Karpas-422 (cell line): ENCODE data around the gene ZNF281. TPM values are rescaled to one million over a fixed set of nuclear protein-coding genes. Genes with fewer than 3 reads are reported as not detected.
A peak's percentile ranks its signal among the peaks of the same experiment; 100 is the strongest.

Experiments used
- DNase-seq: peaks from one replicate; pipeline ENCODE4 v3.0.0-alpha.2; 2015
- H2AFZ ChIP-seq: fragments of 200-600 bp; sonication (generic); 2 replicates; pipeline ENCODE4 v1.6.1; 2014; ENCODE audit warnings: antibody characterized with exemption, low read length, mixed read lengths
- H3K27ac ChIP-seq: fragments of 200-600 bp; sonication (generic); 2 replicates; pipeline ENCODE4 v1.5.1; 2014; ENCODE audit warnings: mild to moderate bottlenecking, low read length, moderate library complexity
- H3K27me3 ChIP-seq: fragments of 200-600 bp; sonication (generic); 2 replicates; pipeline ENCODE4 v1.6.1; 2014; ENCODE audit warnings: low read length, mixed read lengths
- H3K36me3 ChIP-seq: fragments of 200-600 bp; sonication (generic); 2 replicates; pipeline ENCODE4 v1.6.1; 2014; ENCODE audit warnings: low read length, mixed read lengths; ENCODE audit not compliant: insufficient read depth
- H3K4me1 ChIP-seq: fragments of 200-600 bp; sonication (generic); 2 replicates; pipeline ENCODE4 v1.6.1; 2014; ENCODE audit warnings: mild to moderate bottlenecking, low read length, mixed read lengths
- H3K4me2 ChIP-seq: fragments of 200-600 bp; sonication (generic); 2 replicates; pipeline ENCODE4 v1.6.1; 2014; ENCODE audit warnings: low read length, low read depth, mild to moderate bottlenecking; ENCODE audit not compliant: poor library complexity, severe bottlenecking
- H3K4me3 ChIP-seq: fragments of 200-600 bp; sonication (generic); 2 replicates; pipeline ENCODE4 v1.5.1; 2014; ENCODE audit warnings: mild to moderate bottlenecking, antibody characterized with exemption, low read length, mixed read lengths
- H3K79me2 ChIP-seq: fragments of 200-600 bp; sonication (generic); 2 replicates; pipeline ENCODE4 v1.6.1; 2014; ENCODE audit warnings: mild to moderate bottlenecking, low read length, mixed read lengths
- H3K9ac ChIP-seq: fragments of 200-600 bp; sonication (generic); 2 replicates; pipeline ENCODE4 v1.6.0; 2014; ENCODE audit warnings: low read length
- H3K9me2 ChIP-seq: fragments of 200-600 bp; sonication (generic), shearing (Covaris generic); replicated peaks from 2 replicates; pipeline ENCODE4 v1.6.0; 2014; ENCODE audit warnings: mild to moderate bottlenecking, low read length, moderate library complexity; ENCODE audit not compliant: insufficient read depth
- H3K9me3 ChIP-seq: fragments of 300-700, 200-600 bp; sonication (generic); 2 replicates; pipeline ENCODE4 v1.6.1; 2014; ENCODE audit warnings: low read length, mixed read lengths
- H4K20me1 ChIP-seq: fragments of 200-600 bp; sonication (generic); 2 replicates; pipeline ENCODE4 v1.6.1; 2014; ENCODE audit warnings: mild to moderate bottlenecking, antibody characterized with exemption, low read length, low read depth; ENCODE audit not compliant: insufficient read depth
- total RNA-seq: library from RNA; depleted of rRNA; stranded (reverse); fragments of >200 nt; shearing (Covaris generic); gene quantifications from 2 replicates; pipeline ENCODE4 v1.2.3, GENCODE V29; 2014; ENCODE audit warnings: low replicate concordance

ZNF281 gene
- total RNA-seq, 1 experiment from 2014 or later: 31.1 TPM

DNA sequence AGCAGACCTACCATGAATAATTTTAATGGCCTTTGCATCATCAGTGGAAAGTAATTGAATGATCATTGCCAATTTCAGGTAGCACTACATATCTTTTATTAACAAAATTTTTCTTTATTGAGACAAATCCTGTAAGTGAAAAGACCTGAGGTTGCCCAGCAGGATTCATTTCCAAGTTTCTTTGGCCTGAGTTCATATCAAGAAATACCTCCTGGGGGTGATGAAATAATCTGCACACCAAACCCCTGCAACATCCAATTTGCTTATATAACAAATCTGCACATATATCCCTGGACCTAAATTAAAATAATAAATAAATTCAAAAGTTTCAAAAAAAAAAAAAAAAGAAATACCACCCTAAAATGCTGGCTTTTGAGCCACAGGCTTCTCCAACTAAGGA is 27.3 kb upstream of the ZNF281 start:
- Histone ChIP-seq H3K4me2 (peak overlapping the region; percentile 74), H3K79me2 (no peaks in the 10 kb centered on the region), H3K9me3 (no peaks in the 10 kb centered on the region), H3K36me3 (no peaks in the 10 kb centered on the region), H3K9me2 (no peaks in the 10 kb centered on the region), H3K27ac (no peak overlapping the region), H3K9ac (no peak overlapping the region), H2AFZ (peak overlapping the region; percentile 98; the same call in 1 of the 2 replicates), H3K4me1 (peaks cover 21% of the 10 kb centered on the region), H4K20me1 (no peaks in the 10 kb centered on the region), H3K27me3 (no peaks in the 10 kb centered on the region), H3K4me3 (no peak overlapping the region)
- no peak for DNase-seq

DNA sequence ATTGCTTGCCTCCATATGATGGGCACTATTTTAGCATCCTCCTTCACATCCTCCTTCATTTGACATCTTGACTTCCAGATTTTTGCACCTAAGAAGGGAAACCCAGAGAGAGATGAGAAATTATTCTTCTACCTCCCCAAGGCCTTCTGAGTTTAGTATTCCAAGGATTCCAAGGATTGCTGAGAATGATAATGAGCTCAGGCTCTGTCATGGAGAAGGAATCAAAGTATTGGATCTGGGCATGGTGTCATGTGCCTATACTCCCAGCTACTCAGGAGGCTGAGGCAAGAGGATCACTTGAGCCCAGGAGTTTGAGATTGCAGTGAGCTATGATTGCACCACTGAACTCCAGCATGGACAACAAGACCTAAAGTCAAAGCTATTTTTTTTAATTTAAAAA is 26.6 kb upstream of the ZNF281 start:
- DNase-seq: no peak
- Histone ChIP-seq H3K9me2 (no peaks in the 10 kb centered on the region), H2AFZ (no peak overlapping the region)

DNA sequence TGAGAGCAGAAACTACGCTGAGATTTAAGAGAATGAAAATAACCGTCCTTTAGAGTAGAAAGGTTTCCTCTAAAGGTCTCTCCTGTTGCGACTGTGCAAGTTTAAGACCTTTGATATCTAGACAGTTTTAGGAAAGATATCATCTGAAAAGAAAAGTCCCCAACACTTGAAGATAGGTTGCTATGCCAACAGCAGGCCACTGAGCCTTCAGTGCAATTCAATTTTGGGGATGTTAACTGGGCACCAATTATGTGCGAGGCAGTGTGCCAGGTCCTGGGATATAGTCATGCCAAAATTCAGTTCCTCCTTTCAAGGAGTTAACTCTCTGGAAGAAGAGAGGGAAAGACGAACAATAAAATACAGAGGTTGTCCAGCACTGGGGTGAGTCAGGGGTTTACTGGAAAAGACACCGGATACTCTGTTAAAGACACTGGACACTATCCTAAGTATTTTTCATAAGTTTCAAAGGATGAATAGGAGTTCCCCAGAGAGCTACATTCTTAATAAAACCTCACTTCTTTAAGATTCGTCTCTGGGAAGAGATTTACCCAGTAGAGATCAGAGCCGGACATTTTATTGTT is 25.5 kb upstream of the ZNF281 start:
- Histone ChIP-seq H3K79me2 (no peaks in the 10 kb centered on the region), H3K27me3 (no peaks in the 10 kb centered on the region), H3K9me3 (no peaks in the 10 kb centered on the region), H2AFZ (no peak overlapping the region), H3K4me1 (peaks cover 10% of the 10 kb centered on the region), H4K20me1 (no peaks in the 10 kb centered on the region), H3K4me2 (no peak overlapping the region), H3K36me3 (no peaks in the 10 kb centered on the region), H3K27ac (no peak overlapping the region), H3K4me3 (no peak overlapping the region), H3K9ac (no peak overlapping the region), H3K9me2 (no peaks in the 10 kb centered on the region)
- DNase-seq: no peak

More for the DNA sequence above, 26.6 kb upstream of the ZNF281 start:
- no peaks in the 10 kb centered on the region for H3K36me3 ChIP-seq
- no peak overlapping the region for H3K4me2 ChIP-seq
- no peak overlapping the region for H3K4me3 ChIP-seq
- H3K9me3 ChIP-seq: no peaks in the 10 kb centered on the region
- no peaks in the 10 kb centered on the region for H3K27me3 ChIP-seq
- H4K20me1 ChIP-seq: no peaks in the 10 kb centered on the region
- peaks cover 21% of the 10 kb centered on the region for H3K4me1 ChIP-seq
- H3K9ac ChIP-seq: no peak overlapping the region
- no peaks in the 10 kb centered on the region for H3K79me2 ChIP-seq
- no peak overlapping the region for H3K27ac ChIP-seq

DNA sequence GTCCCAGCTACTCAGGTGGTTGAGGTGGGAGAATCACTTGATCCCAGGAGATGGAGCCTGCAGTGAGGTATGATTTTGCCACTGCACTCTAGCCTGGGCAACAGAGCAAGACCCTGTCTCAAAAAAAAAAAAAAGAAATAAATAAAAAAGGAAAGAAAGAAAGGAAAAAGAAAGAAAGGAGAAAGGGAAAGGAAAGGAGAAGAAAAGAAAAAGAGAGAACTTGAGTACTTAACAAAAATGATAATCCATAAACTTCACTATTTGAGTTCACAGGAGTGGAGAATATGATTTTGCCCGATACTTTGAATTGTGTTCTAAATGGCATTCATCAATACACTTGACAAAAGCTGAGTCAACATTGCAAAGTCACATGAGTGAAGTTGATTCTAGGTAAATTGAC is 23.8 kb upstream of the ZNF281 start:
- Histone ChIP-seq H3K4me3 (no peak overlapping the region), H3K27me3 (no peaks in the 10 kb centered on the region), H2AFZ (no peak overlapping the region), H3K36me3 (no peaks in the 10 kb centered on the region), H3K4me1 (peaks cover 9% of the 10 kb centered on the region), H3K4me2 (no peak overlapping the region), H3K9ac (no peak overlapping the region), H3K79me2 (no peaks in the 10 kb centered on the region), H3K27ac (no peak overlapping the region), H3K9me3 (no peaks in the 10 kb centered on the region), H3K9me2 (no peaks in the 10 kb centered on the region), H4K20me1 (no peaks in the 10 kb centered on the region)
- DNase-seq: no peak

DNA sequence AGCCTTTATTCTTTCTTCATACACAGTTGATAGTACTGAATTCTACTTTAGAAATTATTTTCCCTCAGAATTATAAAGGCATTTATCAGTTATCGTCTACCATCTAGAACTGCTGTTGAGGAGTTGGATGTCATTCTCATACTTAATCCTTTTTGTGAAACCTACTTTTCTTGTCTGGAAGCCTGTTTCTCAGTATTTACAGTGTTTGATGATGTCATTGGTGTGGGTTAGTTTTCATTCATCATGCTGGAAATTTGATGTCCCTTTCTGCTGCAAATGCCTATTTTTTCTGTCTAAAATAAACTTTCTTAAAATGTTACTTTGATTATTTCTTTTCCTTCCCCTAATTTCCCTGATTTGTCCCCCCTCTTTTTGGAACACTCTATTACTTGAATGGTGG is 22.8 kb upstream of the ZNF281 start:
- H3K4me3 ChIP-seq: no peak overlapping the region
- H3K9me2 ChIP-seq: no peaks in the 10 kb centered on the region
- H4K20me1 ChIP-seq: no peaks in the 10 kb centered on the region
- H3K9ac ChIP-seq: no peak overlapping the region
- peaks cover 3% of the 10 kb centered on the region for H3K4me1 ChIP-seq
- H2AFZ ChIP-seq: no peak overlapping the region
- no peaks in the 10 kb centered on the region for H3K79me2 ChIP-seq
- H3K4me2 ChIP-seq: no peak overlapping the region
- H3K9me3 ChIP-seq: no peaks in the 10 kb centered on the region
- no peaks in the 10 kb centered on the region for H3K27me3 ChIP-seq
- no peak for DNase-seq
- no peaks in the 10 kb centered on the region for H3K36me3 ChIP-seq
- no peak overlapping the region for H3K27ac ChIP-seq

DNA sequence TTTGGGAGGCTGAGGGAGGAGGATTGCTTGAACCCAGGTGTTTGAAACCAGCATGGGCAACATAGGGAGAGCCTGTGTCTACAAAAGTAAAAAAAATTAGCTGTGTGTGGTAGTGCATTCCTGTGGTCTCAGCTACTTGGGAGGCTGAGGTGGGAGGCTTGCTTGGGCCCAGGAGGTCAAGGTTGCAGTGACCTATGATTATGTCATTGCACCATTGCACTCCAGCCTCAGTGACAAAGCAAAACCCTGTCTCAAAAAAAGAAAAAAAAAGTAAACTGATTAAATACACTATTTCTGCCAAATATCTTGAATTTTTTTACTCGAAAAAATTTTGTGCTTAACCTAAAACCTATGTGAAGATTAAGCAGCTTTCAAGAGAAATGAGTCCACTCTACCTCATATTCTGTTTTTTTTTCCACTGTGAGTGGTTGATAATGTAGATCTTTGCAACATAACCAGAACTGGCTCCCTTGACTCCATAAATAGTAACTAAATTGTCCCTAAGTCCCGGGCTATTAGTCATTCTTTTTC is 19.4 kb upstream of the ZNF281 start:
- no peaks in the 10 kb centered on the region for H3K79me2 ChIP-seq
- no peaks in the 10 kb centered on the region for H3K9me2 ChIP-seq
- H3K36me3 ChIP-seq: no peaks in the 10 kb centered on the region
- no peak overlapping the region for H3K4me3 ChIP-seq
- no peaks in the 10 kb centered on the region for H3K9me3 ChIP-seq
- H3K27me3 ChIP-seq: no peaks in the 10 kb centered on the region
- no peak overlapping the region for H3K4me2 ChIP-seq
- H3K27ac ChIP-seq: no peak overlapping the region
- no peaks in the 10 kb centered on the region for H3K4me1 ChIP-seq
- H3K9ac ChIP-seq: no peak overlapping the region
- H4K20me1 ChIP-seq: no peaks in the 10 kb centered on the region
- DNase-seq: no peak
- H2AFZ ChIP-seq: no peak overlapping the region

DNA sequence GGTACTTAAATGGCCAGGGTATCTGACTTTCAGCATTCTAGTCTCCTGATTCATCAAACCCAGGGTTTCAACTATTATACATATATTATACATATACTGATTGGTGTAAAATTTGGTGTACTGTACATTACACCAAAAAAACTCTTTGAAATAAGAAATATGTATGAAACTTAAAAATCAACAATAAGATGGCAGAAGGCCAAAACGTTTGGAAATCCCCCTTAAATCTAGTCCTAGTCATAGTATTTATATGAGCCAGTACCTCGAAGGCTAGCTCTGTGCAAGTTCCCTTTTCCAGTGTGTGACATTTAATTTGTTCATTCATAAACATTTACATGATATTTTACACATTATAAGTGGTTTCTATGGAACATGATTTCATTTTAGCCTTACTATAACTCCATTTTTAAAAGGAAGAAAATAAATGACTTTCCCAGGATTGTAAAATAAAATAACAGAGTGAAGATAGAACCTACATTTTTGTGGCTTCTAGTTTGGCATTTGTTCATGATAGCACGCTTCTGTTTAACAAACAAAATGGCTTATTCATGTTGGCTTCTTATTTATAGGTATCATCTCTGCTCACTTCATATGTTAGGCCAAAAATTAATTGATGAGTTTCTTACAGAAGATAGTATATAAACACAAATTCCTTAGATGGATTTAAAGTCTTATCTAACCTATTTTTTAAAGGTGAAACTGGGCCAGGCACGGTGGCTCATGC is 18.8 kb upstream of the ZNF281 start:
- no peaks in the 10 kb centered on the region for H3K9me2 ChIP-seq
- DNase-seq: no peak
- H3K27ac ChIP-seq: no peak overlapping the region
- H3K4me1 ChIP-seq: no peaks in the 10 kb centered on the region
- no peak overlapping the region for H3K4me2 ChIP-seq
- no peaks in the 10 kb centered on the region for H3K9me3 ChIP-seq
- no peaks in the 10 kb centered on the region for H3K79me2 ChIP-seq
- H2AFZ ChIP-seq: no peak overlapping the region
- H3K27me3 ChIP-seq: no peaks in the 10 kb centered on the region
- H3K36me3 ChIP-seq: no peaks in the 10 kb centered on the region
- no peaks in the 10 kb centered on the region for H4K20me1 ChIP-seq
- no peak overlapping the region for H3K4me3 ChIP-seq
- H3K9ac ChIP-seq: no peak overlapping the region

DNA sequence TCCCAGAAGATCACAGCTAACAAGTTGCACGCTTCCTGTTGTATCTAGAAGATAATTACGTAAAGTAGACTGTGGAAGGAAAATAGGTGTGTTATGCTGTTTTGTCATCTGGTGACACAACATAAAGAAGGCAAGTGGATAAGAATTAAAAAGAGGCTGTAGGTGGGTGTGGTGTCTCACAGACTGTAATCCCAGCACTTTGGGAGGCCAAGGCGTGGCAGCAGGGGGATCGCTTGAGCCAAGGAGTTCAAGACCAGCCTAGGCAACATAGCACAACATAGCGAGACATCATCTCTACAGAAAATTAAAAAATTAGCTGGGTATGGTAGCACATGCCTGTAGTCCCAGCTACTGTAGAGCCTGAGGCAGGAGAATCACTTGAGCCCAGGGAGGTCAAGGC is 17.9 kb upstream of the ZNF281 start:
- Histone ChIP-seq H2AFZ (no peak overlapping the region), H3K4me3 (no peak overlapping the region), H3K9me3 (no peaks in the 10 kb centered on the region), H3K27ac (no peak overlapping the region), H3K27me3 (no peaks in the 10 kb centered on the region), H3K79me2 (no peaks in the 10 kb centered on the region), H3K9ac (no peak overlapping the region), H3K9me2 (no peaks in the 10 kb centered on the region), H4K20me1 (no peaks in the 10 kb centered on the region), H3K36me3 (no peaks in the 10 kb centered on the region), H3K4me1 (no peaks in the 10 kb centered on the region), H3K4me2 (no peak overlapping the region)
- DNase-seq: no peak
